IMR-90 (cell line): ENCODE measurements around the gene GRM8. TPM values are rescaled to one million over a fixed set of nuclear protein-coding genes. Genes with fewer than 3 reads are reported as not detected.

ENCODE experiments used
- ATAC-seq: fragments of 200-7000 bp; cut with Tn5 transposase; 2 replicates; pipeline ENCODE4 v1.9.1; 2020; ENCODE audit warnings: low read depth, mild to moderate bottlenecking, moderate library complexity
- BruUV-seq: library from RNA; stranded (reverse); fragments of 400-500 nt; replicated peaks from 2 replicates; lab custom pipeline; 2021; lab: Mats Ljungman, UMichigan
- CTCF ChIA-PET: fragments of 300-600 bp; formaldehyde crosslinking; extraction: SDS; loops from one replicate; lab custom pipeline; 2021; ENCODE audit warnings: antibody characterized with exemption; lab: Yijun Ruan, JAX
- POLR2A ChIA-PET: fragments of 300-600 bp; sonication (Branson Sonifier 250); formaldehyde crosslinking; loops from one replicate; lab custom pipeline; 2022; ENCODE audit warnings: antibody characterized with exemption; ENCODE audit not compliant: unreplicated experiment; lab: Charles Lee
- DNase-seq: peaks from one replicate; pipeline ENCODE4 v3.0.0; 2013
- H2AFZ ChIP-seq: replicated peaks from 2 replicates; pipeline ENCODE3; 2013; ENCODE audit warnings: low read length, mild to moderate bottlenecking; ENCODE audit not compliant: poor library complexity
- H2AK5ac ChIP-seq: 2 replicates; pipeline ENCODE4 v1.6.1; 2013; ENCODE audit warnings: low read depth, low read length, inconsistent platforms
- H2AK9ac ChIP-seq: replicated peaks from 2 replicates; pipeline ENCODE3; 2013; ENCODE audit warnings: mild to moderate bottlenecking, low read depth, low read length, moderate library complexity; ENCODE audit not compliant: poor library complexity
- H2BK120ac ChIP-seq: 2 replicates; pipeline ENCODE4 v1.6.1; 2013; ENCODE audit warnings: low read depth, low read length, inconsistent platforms
- H2BK15ac ChIP-seq: 3 replicates; pipeline ENCODE4 v1.6.1; 2013; ENCODE audit warnings: low read depth, low read length, inconsistent platforms
- H2BK20ac ChIP-seq: 2 replicates; pipeline ENCODE4 v1.6.1; 2013; ENCODE audit warnings: low read depth, mild to moderate bottlenecking, inconsistent platforms, low read length, moderate library complexity
- H2BK5ac ChIP-seq: 2 replicates; pipeline ENCODE4 v1.6.1; 2013; ENCODE audit warnings: mild to moderate bottlenecking, low read depth, low read length, inconsistent platforms; ENCODE audit not compliant: poor library complexity, severe bottlenecking
- H3K14ac ChIP-seq: replicated peaks from 2 replicates; pipeline ENCODE4 v1.6.1; 2013; ENCODE audit warnings: low read depth, low read length, inconsistent platforms
- H3K18ac ChIP-seq: 2 replicates; pipeline ENCODE4 v1.6.1; 2013; ENCODE audit warnings: low read depth, low read length, control low read depth
- H3K23ac ChIP-seq: 2 replicates; pipeline ENCODE4 v1.6.1; 2013; ENCODE audit warnings: low read depth, low read length, inconsistent platforms
- H3K27ac ChIP-seq: 2 replicates; pipeline ENCODE4 v1.5.1; 2013; ENCODE audit warnings: mild to moderate bottlenecking, control low read depth, low read length; ENCODE audit not compliant: insufficient read depth
- H3K27me3 ChIP-seq: 2 replicates; pipeline ENCODE4 v1.6.1; 2013; ENCODE audit warnings: low read length; ENCODE audit not compliant: control insufficient read depth, insufficient read depth
- H3K36me3 ChIP-seq: 2 replicates; pipeline ENCODE4 v1.6.1; 2013; ENCODE audit warnings: low read length, mixed read lengths; ENCODE audit not compliant: control insufficient read depth, insufficient read depth
- H3K4ac ChIP-seq: 2 replicates; pipeline ENCODE4 v1.6.1; 2013; ENCODE audit warnings: low read depth, low read length, inconsistent platforms
- H3K4me1 ChIP-seq: 2 replicates; pipeline ENCODE4 v1.6.1; 2013; ENCODE audit warnings: low read length, mixed read lengths; ENCODE audit not compliant: control insufficient read depth, insufficient read depth
- H3K4me2 ChIP-seq: 2 replicates; pipeline ENCODE4 v1.6.1; 2013; ENCODE audit warnings: low read depth, mild to moderate bottlenecking, control low read depth, low read length, moderate library complexity
- H3K4me3 ChIP-seq: 2 replicates; pipeline ENCODE4 v1.5.1; 2013; ENCODE audit warnings: low read depth, mild to moderate bottlenecking, control low read depth, low read length, moderate library complexity; ENCODE audit not compliant: insufficient read depth
- H3K56ac ChIP-seq: 2 replicates; pipeline ENCODE4 v1.6.1; 2013; ENCODE audit warnings: low read length, inconsistent platforms; ENCODE audit not compliant: insufficient read depth; ENCODE audit errors: extremely low read depth
- H3K79me1 ChIP-seq, 2 experiments: 2 replicates each; pipeline ENCODE4 v1.6.1; 2013; ENCODE audit warnings: low read length in 2 of 2, inconsistent platforms in 1 of 2, low read depth in 1 of 2
- H3K9ac ChIP-seq: 2 replicates; pipeline ENCODE4 v1.6.1; 2013; ENCODE audit warnings: low read depth, low read length, control low read depth
- H3K9me1 ChIP-seq: 2 replicates; pipeline ENCODE4 v1.6.1; 2013; ENCODE audit warnings: low read length, inconsistent platforms; ENCODE audit not compliant: insufficient read depth
- H3K9me3 ChIP-seq: 2 replicates; pipeline ENCODE4 v1.6.1; 2013; ENCODE audit warnings: low read length; ENCODE audit not compliant: control insufficient read depth, insufficient read depth
- H4K20me1 ChIP-seq: 2 replicates; pipeline ENCODE4 v1.6.1; 2013; ENCODE audit warnings: low read length, inconsistent platforms; ENCODE audit not compliant: insufficient read depth
- H4K5ac ChIP-seq: 2 replicates; pipeline ENCODE4 v1.6.1; 2013; ENCODE audit warnings: mild to moderate bottlenecking, low read depth, low read length, control low read depth
- H4K8ac ChIP-seq, 2 experiments: 2 replicates each; pipeline ENCODE4 v1.6.1; 2013; ENCODE audit warnings: low read depth in 2 of 2, low read length in 2 of 2, control low read depth in 1 of 2, inconsistent platforms in 1 of 2
- H4K91ac ChIP-seq: 2 replicates; pipeline ENCODE4 v1.6.1; 2013; ENCODE audit warnings: low read depth, low read length, inconsistent platforms; ENCODE audit not compliant: insufficient read depth
- BHLHE40 ChIP-seq: fragments of 150-350 bp; IDR thresholded peaks from 2 replicates; pipeline ENCODE4 v1.6.1; 2016; ENCODE audit warnings: mild to moderate bottlenecking, low read depth, low read length
- CEBPB ChIP-seq: IDR thresholded peaks from 2 replicates; pipeline ENCODE4 v1.6.1; 2012; ENCODE audit warnings: low read depth, low read length, improper control_type of control experiment
- CHD1 ChIP-seq: IDR thresholded peaks from 2 replicates; pipeline ENCODE4 v1.6.1; 2012; ENCODE audit warnings: low read depth, low read length, improper control_type of control experiment
- ELK1 ChIP-seq: fragments of 150-350 bp; IDR thresholded peaks from 2 replicates; pipeline ENCODE4 v1.6.1; 2016; ENCODE audit warnings: low read depth, mild to moderate bottlenecking, low read length, moderate library complexity, borderline replicate concordance
- MAFK ChIP-seq: IDR thresholded peaks from 2 replicates; pipeline ENCODE4 v1.6.1; 2012; ENCODE audit warnings: low read depth, low read length, improper control_type of control experiment
- MAZ ChIP-seq: IDR thresholded peaks from 2 replicates; pipeline ENCODE4 v1.6.1; 2012; ENCODE audit warnings: low read depth, mild to moderate bottlenecking, low read length, improper control_type of control experiment, moderate library complexity, borderline replicate concordance
- MXI1 ChIP-seq: IDR thresholded peaks from 2 replicates; pipeline ENCODE4 v1.6.1; 2012; ENCODE audit warnings: low read depth, mild to moderate bottlenecking, low read length, moderate library complexity, borderline replicate concordance
- NFE2L2 ChIP-seq: fragments of 150-350 bp; IDR thresholded peaks from 2 replicates; pipeline ENCODE4 v1.6.1; 2016; ENCODE audit warnings: low read depth, mild to moderate bottlenecking, low read length
- POLR2A ChIP-seq: IDR thresholded peaks from 2 replicates; pipeline ENCODE4 v1.6.1; 2012; ENCODE audit warnings: mild to moderate bottlenecking, low read depth, low read length
- RAD21 ChIP-seq: IDR thresholded peaks from 2 replicates; pipeline ENCODE4 v1.6.1; 2012; ENCODE audit warnings: low read length, improper control_type of control experiment
- RFX5 ChIP-seq: IDR thresholded peaks from 2 replicates; pipeline ENCODE4 v1.8.0; 2012; ENCODE audit warnings: low read depth, mild to moderate bottlenecking, low read length, moderate library complexity
- SMC3 ChIP-seq: fragments of 150-350 bp; IDR thresholded peaks from 2 replicates; pipeline ENCODE4 v1.6.1; 2016; ENCODE audit warnings: low read depth, mild to moderate bottlenecking, antibody characterized with exemption, low read length, moderate library complexity
- WGBS, 2 experiments: methylation state at CpG; one replicate each; pipeline versions ENCODE4 v1.1.5 to v1.1.7; 2013; ENCODE audit warnings: missing lambda C conversion rate in 2 of 2; ENCODE audit not compliant: insufficient read length in 1 of 2; ENCODE audit errors: extremely low coverage in 2 of 2; 5-methylcytosine and 5-hydroxymethylcytosine counted together
- dilution Hi-C: fragments of 300-500 bp; cut with HindIII; formaldehyde crosslinking; loops from one replicate; pipeline ENCODE4 v1.14.3; 2018; ENCODE audit warnings: low sequenced_read_pairs; ENCODE audit not compliant: unreplicated experiment
- in situ Hi-C: fragments of 300-500 bp; cut with MboI; formaldehyde crosslinking; loops from 3 replicates; pipeline ENCODE4 v1.14.3; 2019; ENCODE audit warnings: low sequenced_read_pairs, inconsistent platforms, mixed read lengths
- intact Hi-C: fragments of 100-400 bp; cut with micrococcal nuclease; formaldehyde crosslinking; loops from 2 replicates; pipeline ENCODE4 v1.10.0; 2022
- polyA plus RNA-seq, 3 experiments: library from polyadenylated mRNA; depleted of rRNA; stranded (reverse); fragments of >200 nt; gene quantifications; 2 replicates each; pipeline ENCODE4 v1.2.3, GENCODE V29; 2012; ENCODE audit warnings: low replicate concordance in 1 of 3
- total RNA-seq: library from RNA; depleted of rRNA; stranded (reverse); fragments of >200 nt; gene quantifications from 2 replicates; pipeline ENCODE4 v1.2.3, GENCODE V29; 2012
- TF ChIP-seq, protein P1 (sequence below): fragments of 150-350 bp; IDR thresholded peaks from 2 replicates; pipeline ENCODE4 v1.6.1; 2017; ENCODE audit warnings: mild to moderate bottlenecking, antibody characterized with exemption, low read length, low read depth
- TF ChIP-seq, protein P2 (sequence below): conservative IDR thresholded peaks from 2 replicates; pipeline ENCODE4 v1.5.1; 2012; ENCODE audit warnings: mild to moderate bottlenecking, low read depth, low read length, improper control_type of control experiment

The GRM8 gene
- total and polyA plus RNA-seq, 2 of the 4 experiments (the other 2 are of a cell fraction), result not detected

DNA sequence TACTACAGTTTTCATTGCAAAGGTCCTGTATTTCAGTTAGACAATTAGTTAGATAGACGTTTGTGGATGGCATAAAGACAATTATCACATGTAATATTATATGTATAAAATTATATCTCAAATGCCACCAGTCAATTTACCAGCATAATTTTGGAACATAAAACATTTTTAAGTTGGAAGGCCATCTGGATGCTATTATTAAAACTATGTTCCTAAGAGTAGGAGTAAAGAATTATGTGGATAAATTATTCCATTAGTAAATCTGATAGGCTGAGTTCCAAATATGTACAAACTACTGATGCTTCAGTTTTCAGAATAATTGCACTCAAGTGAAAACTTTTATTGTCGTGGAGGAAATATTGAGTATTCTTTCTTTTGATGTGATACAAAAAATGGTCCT, 790.3 kb downstream of the GRM8 start:
- Histone ChIP-seq H3K18ac (no peak overlapping the region), H3K79me1 (no peaks in the 10 kb centered on the region), H4K5ac (no peak overlapping the region), H3K9ac (no peak overlapping the region), H3K9me1 (no peaks in the 10 kb centered on the region), H2AK5ac (no peak overlapping the region), H3K36me3 (no peaks in the 10 kb centered on the region), H3K23ac (no peak overlapping the region), H3K4me3 (no peak overlapping the region), H3K14ac (no peak overlapping the region), H3K27me3 (no peaks in the 10 kb centered on the region), H3K56ac (no peak overlapping the region), H2AK9ac (no peak overlapping the region), H2BK15ac (no peak overlapping the region), H3K9me3 (no peaks in the 10 kb centered on the region; the same call in 1 of the 2 replicates), H2AFZ (no peak overlapping the region), H3K4me1 (no peaks in the 10 kb centered on the region), H3K27ac (no peak overlapping the region), H2BK120ac (no peak overlapping the region), H2BK5ac (no peak overlapping the region), H3K4ac (no peak overlapping the region), H4K8ac (no peak overlapping the region), H4K20me1 (no peaks in the 10 kb centered on the region), H2BK20ac (no peak overlapping the region), H3K4me2 (no peak overlapping the region), H4K91ac (no peak overlapping the region)
- DNase-seq, result no peak
- ChIA-PET POLR2A (no interaction called here), CTCF (interaction anchor here (0.6 kb wide), 1 partner anchor 47 kb away, joined by 5 read pairs; no protein-coding TSS in a partner anchor)
- intact Hi-C loops (no loop called here), in situ Hi-C loops (no loop called here), dilution Hi-C loops (no loop called here)
- WGBS, 2 experiments, result no CpG with 5 or more reads among the region's 2 CpGs
- TF ChIP-seq MXI1 (no peak), NFE2L2 (no peak), SMC3 (no peak), MAFK (no peak), RFX5 (no peak), ELK1 (no peak), CHD1 (no peak), CEBPB (no peak), BHLHE40 (no peak), MAZ (no peak), POLR2A (no peak), RAD21 (no peak)
- TF ChIP-seq, protein P1, sequence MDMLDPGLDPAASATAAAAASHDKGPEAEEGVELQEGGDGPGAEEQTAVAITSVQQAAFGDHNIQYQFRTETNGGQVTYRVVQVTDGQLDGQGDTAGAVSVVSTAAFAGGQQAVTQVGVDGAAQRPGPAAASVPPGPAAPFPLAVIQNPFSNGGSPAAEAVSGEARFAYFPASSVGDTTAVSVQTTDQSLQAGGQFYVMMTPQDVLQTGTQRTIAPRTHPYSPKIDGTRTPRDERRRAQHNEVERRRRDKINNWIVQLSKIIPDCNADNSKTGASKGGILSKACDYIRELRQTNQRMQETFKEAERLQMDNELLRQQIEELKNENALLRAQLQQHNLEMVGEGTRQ, result no peak
- TF ChIP-seq, protein P2, sequence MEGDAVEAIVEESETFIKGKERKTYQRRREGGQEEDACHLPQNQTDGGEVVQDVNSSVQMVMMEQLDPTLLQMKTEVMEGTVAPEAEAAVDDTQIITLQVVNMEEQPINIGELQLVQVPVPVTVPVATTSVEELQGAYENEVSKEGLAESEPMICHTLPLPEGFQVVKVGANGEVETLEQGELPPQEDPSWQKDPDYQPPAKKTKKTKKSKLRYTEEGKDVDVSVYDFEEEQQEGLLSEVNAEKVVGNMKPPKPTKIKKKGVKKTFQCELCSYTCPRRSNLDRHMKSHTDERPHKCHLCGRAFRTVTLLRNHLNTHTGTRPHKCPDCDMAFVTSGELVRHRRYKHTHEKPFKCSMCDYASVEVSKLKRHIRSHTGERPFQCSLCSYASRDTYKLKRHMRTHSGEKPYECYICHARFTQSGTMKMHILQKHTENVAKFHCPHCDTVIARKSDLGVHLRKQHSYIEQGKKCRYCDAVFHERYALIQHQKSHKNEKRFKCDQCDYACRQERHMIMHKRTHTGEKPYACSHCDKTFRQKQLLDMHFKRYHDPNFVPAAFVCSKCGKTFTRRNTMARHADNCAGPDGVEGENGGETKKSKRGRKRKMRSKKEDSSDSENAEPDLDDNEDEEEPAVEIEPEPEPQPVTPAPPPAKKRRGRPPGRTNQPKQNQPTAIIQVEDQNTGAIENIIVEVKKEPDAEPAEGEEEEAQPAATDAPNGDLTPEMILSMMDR, result no peak
- no TSS peak for BruUV-seq
- no peak for ATAC-seq
